Measurements from ENCODE around the gene ZNF777.

- TF ChIP-seq POLR2AphosphoS5 (IDR thresholded peaks at IDR 0.05; ENCODE audit: borderline replicate concordance, low read depth, low read length) = no peak
- no peak for TF ChIP-seq FOXP2 (optimal IDR thresholded peaks at IDR 0.05; ENCODE audit: control extremely low read depth, extremely low read length, insufficient read depth)
Observed at GRCh38 chr7:149463500-149464161, 2.8 kb upstream of the ZNF777 start.
